HL-60 (cell line): ENCODE data around the gene GPR142.

Experiments used
- DNase-seq, 2 experiments: peaks; one replicate each; pipeline ENCODE4 v3.0.0-alpha.2; 2010 to 2020; ENCODE audit warnings: low read depth in 1 of 2, low spot score in 1 of 2
- H3K27ac ChIP-seq: fragments of 250-450 bp; sonication (Bioruptor Pico); replicated peaks from 2 replicates; pipeline ENCODE4 v1.5.1; 2020; ENCODE audit warnings: mild to moderate bottlenecking, moderate library complexity
- H3K27me3 ChIP-seq: fragments of 250-450 bp; sonication (Bioruptor Pico); 2 replicates; pipeline ENCODE4 v1.5.1; 2021; ENCODE audit warnings: mild to moderate bottlenecking, moderate library complexity; ENCODE audit not compliant: insufficient read depth, poor library complexity, severe bottlenecking
- H3K4me3 ChIP-seq: replicated peaks from 2 replicates; pipeline ENCODE4 v1.5.1; 2011; ENCODE audit warnings: mild to moderate bottlenecking, control low read depth, low read length; ENCODE audit not compliant: insufficient read depth
- GABPA ChIP-seq: IDR thresholded peaks from 2 replicates; pipeline ENCODE4 v1.6.1; 2012; ENCODE audit warnings: low read depth
- POLR2AphosphoS5 ChIP-seq: IDR thresholded peaks from 2 replicates; pipeline ENCODE4 v1.6.1; 2012; ENCODE audit warnings: low read depth
- SPI1 ChIP-seq: IDR thresholded peaks from 2 replicates; pipeline ENCODE4 v1.6.1; 2012; ENCODE audit warnings: low read depth, mild to moderate bottlenecking, borderline replicate concordance
- TF ChIP-seq, protein P1 (sequence below): IDR thresholded peaks from one replicate; pipeline ENCODE4 v1.5.1; 2011; ENCODE audit warnings: low read length, control low read depth, inconsistent platforms; ENCODE audit not compliant: insufficient read depth
- TF ChIP-seq, protein P2 (sequence below): IDR thresholded peaks from 2 replicates; pipeline ENCODE4 v1.6.1; 2012; ENCODE audit warnings: low read depth; ENCODE audit not compliant: insufficient replicate concordance

Gene GPR142

DNA sequence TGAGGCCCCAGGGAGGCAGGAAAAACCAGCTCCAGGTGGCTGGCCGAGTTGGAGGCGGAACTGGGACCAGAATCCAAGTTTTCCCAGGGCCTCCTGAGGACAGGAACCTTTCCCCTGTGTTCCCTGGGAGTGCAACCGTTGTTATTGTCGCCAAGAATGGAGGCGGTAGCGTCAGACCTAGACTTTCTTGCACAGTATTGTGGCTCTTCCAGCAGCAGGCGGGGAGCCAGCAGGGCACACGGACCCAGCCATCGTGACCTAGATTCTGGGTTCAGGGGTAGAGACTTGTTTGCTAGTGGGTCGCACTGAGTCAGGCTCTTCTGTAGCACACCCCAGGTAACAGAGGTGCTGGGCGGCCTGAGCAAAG, 41.9 kb upstream of the GPR142 start:
- no peak overlapping the region for H3K27ac ChIP-seq
- peaks cover 34% of the 10 kb centered on the region for H3K27me3 ChIP-seq
- H3K4me3 ChIP-seq = no peak overlapping the region
- TF ChIP-seq GABPA (no peak), POLR2AphosphoS5 (no peak), SPI1 (no peak)
- TF ChIP-seq, protein P1, sequence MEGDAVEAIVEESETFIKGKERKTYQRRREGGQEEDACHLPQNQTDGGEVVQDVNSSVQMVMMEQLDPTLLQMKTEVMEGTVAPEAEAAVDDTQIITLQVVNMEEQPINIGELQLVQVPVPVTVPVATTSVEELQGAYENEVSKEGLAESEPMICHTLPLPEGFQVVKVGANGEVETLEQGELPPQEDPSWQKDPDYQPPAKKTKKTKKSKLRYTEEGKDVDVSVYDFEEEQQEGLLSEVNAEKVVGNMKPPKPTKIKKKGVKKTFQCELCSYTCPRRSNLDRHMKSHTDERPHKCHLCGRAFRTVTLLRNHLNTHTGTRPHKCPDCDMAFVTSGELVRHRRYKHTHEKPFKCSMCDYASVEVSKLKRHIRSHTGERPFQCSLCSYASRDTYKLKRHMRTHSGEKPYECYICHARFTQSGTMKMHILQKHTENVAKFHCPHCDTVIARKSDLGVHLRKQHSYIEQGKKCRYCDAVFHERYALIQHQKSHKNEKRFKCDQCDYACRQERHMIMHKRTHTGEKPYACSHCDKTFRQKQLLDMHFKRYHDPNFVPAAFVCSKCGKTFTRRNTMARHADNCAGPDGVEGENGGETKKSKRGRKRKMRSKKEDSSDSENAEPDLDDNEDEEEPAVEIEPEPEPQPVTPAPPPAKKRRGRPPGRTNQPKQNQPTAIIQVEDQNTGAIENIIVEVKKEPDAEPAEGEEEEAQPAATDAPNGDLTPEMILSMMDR = no peak
- TF ChIP-seq, protein P2, sequence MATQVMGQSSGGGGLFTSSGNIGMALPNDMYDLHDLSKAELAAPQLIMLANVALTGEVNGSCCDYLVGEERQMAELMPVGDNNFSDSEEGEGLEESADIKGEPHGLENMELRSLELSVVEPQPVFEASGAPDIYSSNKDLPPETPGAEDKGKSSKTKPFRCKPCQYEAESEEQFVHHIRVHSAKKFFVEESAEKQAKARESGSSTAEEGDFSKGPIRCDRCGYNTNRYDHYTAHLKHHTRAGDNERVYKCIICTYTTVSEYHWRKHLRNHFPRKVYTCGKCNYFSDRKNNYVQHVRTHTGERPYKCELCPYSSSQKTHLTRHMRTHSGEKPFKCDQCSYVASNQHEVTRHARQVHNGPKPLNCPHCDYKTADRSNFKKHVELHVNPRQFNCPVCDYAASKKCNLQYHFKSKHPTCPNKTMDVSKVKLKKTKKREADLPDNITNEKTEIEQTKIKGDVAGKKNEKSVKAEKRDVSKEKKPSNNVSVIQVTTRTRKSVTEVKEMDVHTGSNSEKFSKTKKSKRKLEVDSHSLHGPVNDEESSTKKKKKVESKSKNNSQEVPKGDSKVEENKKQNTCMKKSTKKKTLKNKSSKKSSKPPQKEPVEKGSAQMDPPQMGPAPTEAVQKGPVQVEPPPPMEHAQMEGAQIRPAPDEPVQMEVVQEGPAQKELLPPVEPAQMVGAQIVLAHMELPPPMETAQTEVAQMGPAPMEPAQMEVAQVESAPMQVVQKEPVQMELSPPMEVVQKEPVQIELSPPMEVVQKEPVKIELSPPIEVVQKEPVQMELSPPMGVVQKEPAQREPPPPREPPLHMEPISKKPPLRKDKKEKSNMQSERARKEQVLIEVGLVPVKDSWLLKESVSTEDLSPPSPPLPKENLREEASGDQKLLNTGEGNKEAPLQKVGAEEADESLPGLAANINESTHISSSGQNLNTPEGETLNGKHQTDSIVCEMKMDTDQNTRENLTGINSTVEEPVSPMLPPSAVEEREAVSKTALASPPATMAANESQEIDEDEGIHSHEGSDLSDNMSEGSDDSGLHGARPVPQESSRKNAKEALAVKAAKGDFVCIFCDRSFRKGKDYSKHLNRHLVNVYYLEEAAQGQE = no peak
- DNase-seq = no peak

- TF ChIP-seq, protein P1 = no peak
- no peak for TF ChIP-seq GABPA
- TF ChIP-seq, protein P2 = no peak
- TF ChIP-seq POLR2AphosphoS5 = no peak
- no peak for TF ChIP-seq SPI1
- H3K27me3 ChIP-seq = peaks cover 34% of the 10 kb centered on the region
Observed at GRCh38 chr17:74325743-74326379, 41.4 kb upstream of the GPR142 start, which contains the start of gene KIF19. Gene KIF19, plus strand, starts transcription at chr17:74326226. Its CDS starts 124 bp downstream, at chr17:74326350.

DNA sequence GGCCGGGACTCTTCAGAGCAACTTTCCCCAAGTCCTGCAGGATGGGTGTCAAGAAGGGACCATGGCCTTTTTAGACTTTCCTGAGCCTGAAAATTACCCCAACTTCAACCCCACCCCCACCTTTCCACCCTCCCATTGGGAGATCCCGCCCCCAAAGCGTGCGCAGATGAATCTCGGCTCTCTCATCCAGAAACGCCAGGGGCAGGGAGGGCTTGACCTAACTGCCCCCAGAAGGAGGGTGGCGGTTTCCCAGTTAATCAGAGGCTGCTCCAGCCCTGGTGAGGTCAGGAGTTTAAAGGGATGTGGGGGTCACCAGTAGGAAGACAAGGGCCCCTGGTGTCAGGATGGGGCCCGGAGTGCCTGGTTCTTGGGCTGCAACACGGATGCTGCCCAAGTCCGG, 40.8 kb upstream of the GPR142 start:
- TF ChIP-seq, protein P2 = no peak
- no peak for TF ChIP-seq GABPA
- TF ChIP-seq, protein P1 = no peak
- TF ChIP-seq SPI1 = no peak
- TF ChIP-seq POLR2AphosphoS5 = no peak
- H3K27me3 ChIP-seq = peaks cover 37% of the 10 kb centered on the region
- no peak for DNase-seq
- no peak overlapping the region for H3K4me3 ChIP-seq
- H3K27ac ChIP-seq = no peak overlapping the region

More at GRCh38 chr17:74325743-74326379, 41.4 kb upstream of the GPR142 start, which contains the start of gene KIF19:
- Histone ChIP-seq H3K4me3 (no peak within 1 kb of the TSS), H3K27ac (no peak within 1 kb of the TSS)
- peak in 1 of 2 experiments; percentile 18 for DNase-seq
